SK-N-SH treated with all-trans-retinoic acid at 6 μM for 48 hours (cell line): ENCODE measurements around the gene DDX27.

Experiments used
- ESRRG ChIP-seq: fragments of 250-450 bp; sonication (Bioruptor Pico); IDR thresholded peaks from 2 replicates; pipeline ENCODE4 v1.6.1; 2021; ENCODE audit warnings: mild to moderate bottlenecking
- OSR1 ChIP-seq: fragments of 250-450 bp; sonication (Bioruptor Pico); IDR thresholded peaks from 2 replicates; pipeline ENCODE4 v1.8.0; 2022; ENCODE audit warnings: moderate library complexity, mild to moderate bottlenecking, inconsistent platforms
- TF ChIP-seq, protein P1 (sequence below): fragments of 250-450 bp; sonication (Bioruptor Pico); IDR thresholded peaks from 2 replicates; pipeline ENCODE4 v1.8.0; 2020; ENCODE audit warnings: mild to moderate bottlenecking, moderate library complexity, borderline replicate concordance
- TF ChIP-seq, protein P2 (sequence below): fragments of 250-450 bp; sonication (Bioruptor Pico); IDR thresholded peaks from 2 replicates; pipeline ENCODE4 v1.5.0; 2020; ENCODE audit warnings: mild to moderate bottlenecking, moderate library complexity
- TF ChIP-seq, protein P3 (sequence below): fragments of 250-450 bp; sonication (Bioruptor Pico); IDR thresholded peaks from 2 replicates; pipeline ENCODE4 v1.5.1; 2020; ENCODE audit warnings: low read depth, mild to moderate bottlenecking, moderate library complexity
- TF ChIP-seq, protein P4 (sequence below): fragments of 250-450 bp; sonication (Bioruptor Pico); IDR thresholded peaks from 2 replicates; pipeline ENCODE4 v1.5.1; 2021; ENCODE audit warnings: mild to moderate bottlenecking, moderate library complexity

DNA sequence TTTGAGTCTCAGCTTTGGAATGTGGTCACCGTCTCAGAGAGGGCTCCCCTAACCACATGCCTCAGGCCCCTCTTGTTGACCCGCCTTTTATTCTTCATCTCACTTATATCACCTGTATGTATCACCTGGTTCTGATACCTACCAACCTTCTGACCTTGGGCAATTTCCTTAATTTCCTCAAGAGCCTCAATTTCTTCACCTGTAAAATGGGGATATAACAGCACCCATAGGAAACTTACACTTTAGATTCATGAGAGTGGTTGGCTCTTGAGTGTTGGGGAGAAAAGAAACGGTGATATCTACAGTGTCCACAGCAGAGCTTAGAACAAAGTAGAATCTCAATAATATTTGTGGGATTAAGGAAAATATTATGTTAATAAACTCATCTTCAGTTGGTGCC is 4.0 kb upstream of the DDX27 start:
- TF ChIP-seq, protein P1, sequence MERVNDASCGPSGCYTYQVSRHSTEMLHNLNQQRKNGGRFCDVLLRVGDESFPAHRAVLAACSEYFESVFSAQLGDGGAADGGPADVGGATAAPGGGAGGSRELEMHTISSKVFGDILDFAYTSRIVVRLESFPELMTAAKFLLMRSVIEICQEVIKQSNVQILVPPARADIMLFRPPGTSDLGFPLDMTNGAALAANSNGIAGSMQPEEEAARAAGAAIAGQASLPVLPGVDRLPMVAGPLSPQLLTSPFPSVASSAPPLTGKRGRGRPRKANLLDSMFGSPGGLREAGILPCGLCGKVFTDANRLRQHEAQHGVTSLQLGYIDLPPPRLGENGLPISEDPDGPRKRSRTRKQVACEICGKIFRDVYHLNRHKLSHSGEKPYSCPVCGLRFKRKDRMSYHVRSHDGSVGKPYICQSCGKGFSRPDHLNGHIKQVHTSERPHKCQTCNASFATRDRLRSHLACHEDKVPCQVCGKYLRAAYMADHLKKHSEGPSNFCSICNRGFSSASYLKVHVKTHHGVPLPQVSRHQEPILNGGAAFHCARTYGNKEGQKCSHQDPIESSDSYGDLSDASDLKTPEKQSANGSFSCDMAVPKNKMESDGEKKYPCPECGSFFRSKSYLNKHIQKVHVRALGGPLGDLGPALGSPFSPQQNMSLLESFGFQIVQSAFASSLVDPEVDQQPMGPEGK (CRISPR knock-in tag): no peak
- TF ChIP-seq, protein P2, sequence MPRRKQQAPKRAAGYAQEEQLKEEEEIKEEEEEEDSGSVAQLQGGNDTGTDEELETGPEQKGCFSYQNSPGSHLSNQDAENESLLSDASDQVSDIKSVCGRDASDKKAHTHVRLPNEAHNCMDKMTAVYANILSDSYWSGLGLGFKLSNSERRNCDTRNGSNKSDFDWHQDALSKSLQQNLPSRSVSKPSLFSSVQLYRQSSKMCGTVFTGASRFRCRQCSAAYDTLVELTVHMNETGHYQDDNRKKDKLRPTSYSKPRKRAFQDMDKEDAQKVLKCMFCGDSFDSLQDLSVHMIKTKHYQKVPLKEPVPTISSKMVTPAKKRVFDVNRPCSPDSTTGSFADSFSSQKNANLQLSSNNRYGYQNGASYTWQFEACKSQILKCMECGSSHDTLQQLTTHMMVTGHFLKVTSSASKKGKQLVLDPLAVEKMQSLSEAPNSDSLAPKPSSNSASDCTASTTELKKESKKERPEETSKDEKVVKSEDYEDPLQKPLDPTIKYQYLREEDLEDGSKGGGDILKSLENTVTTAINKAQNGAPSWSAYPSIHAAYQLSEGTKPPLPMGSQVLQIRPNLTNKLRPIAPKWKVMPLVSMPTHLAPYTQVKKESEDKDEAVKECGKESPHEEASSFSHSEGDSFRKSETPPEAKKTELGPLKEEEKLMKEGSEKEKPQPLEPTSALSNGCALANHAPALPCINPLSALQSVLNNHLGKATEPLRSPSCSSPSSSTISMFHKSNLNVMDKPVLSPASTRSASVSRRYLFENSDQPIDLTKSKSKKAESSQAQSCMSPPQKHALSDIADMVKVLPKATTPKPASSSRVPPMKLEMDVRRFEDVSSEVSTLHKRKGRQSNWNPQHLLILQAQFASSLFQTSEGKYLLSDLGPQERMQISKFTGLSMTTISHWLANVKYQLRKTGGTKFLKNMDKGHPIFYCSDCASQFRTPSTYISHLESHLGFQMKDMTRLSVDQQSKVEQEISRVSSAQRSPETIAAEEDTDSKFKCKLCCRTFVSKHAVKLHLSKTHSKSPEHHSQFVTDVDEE (CRISPR knock-in tag): no peak
- TF ChIP-seq, protein P3, sequence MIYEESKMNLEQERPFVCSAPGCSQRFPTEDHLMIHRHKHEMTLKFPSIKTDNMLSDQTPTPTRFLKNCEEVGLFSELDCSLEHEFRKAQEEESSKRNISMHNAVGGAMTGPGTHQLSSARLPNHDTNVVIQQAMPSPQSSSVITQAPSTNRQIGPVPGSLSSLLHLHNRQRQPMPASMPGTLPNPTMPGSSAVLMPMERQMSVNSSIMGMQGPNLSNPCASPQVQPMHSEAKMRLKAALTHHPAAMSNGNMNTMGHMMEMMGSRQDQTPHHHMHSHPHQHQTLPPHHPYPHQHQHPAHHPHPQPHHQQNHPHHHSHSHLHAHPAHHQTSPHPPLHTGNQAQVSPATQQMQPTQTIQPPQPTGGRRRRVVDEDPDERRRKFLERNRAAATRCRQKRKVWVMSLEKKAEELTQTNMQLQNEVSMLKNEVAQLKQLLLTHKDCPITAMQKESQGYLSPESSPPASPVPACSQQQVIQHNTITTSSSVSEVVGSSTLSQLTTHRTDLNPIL (CRISPR knock-in tag): no peak
- TF ChIP-seq OSR1 (CRISPR knock-in tag) (no peak), ESRRG (CRISPR knock-in tag) (no peak)
- TF ChIP-seq, protein P4, sequence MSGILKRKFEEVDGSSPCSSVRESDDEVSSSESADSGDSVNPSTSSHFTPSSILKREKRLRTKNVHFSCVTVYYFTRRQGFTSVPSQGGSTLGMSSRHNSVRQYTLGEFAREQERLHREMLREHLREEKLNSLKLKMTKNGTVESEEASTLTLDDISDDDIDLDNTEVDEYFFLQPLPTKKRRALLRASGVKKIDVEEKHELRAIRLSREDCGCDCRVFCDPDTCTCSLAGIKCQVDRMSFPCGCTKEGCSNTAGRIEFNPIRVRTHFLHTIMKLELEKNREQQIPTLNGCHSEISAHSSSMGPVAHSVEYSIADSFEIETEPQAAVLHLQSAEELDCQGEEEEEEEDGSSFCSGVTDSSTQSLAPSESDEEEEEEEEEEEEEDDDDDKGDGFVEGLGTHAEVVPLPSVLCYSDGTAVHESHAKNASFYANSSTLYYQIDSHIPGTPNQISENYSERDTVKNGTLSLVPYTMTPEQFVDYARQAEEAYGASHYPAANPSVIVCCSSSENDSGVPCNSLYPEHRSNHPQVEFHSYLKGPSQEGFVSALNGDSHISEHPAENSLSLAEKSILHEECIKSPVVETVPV: no peak
